Vagina (tissue), 2 donors: ENCODE measurements around the gene TTC39C.

Experiments used
- POLR2A ChIP-seq, 2 donors: fragments of 450-650 bp; IDR thresholded peaks; one replicate each; pipeline ENCODE4 v1.6.1; 2017; ENCODE audit warnings: antibody characterized with exemption in 2 of 2, mild to moderate bottlenecking in 2 of 2, moderate library complexity in 2 of 2
- POLR2AphosphoS5 ChIP-seq, 2 donors: sonication (generic); formaldehyde crosslinking; IDR thresholded peaks; one replicate each; pipeline ENCODE4 v1.9.0; 2017; ENCODE audit warnings: antibody characterized with exemption in 2 of 2, mild to moderate bottlenecking in 2 of 2, low read depth in 1 of 2; ENCODE audit not compliant: insufficient read depth in 1 of 2
- TF ChIP-seq, protein P1 (sequence below), 3 experiments: fragments of 450-650 bp in 2 of 3; fragments of 200-600 bp in 1 of 3; sonication (generic) in 1 of 3; IDR thresholded peaks; one replicate each; pipeline ENCODE4 v1.5.1; 2017 to 2019; ENCODE audit warnings: antibody characterized with exemption in 3 of 3, mild to moderate bottlenecking in 2 of 3, moderate library complexity in 2 of 3

DNA sequence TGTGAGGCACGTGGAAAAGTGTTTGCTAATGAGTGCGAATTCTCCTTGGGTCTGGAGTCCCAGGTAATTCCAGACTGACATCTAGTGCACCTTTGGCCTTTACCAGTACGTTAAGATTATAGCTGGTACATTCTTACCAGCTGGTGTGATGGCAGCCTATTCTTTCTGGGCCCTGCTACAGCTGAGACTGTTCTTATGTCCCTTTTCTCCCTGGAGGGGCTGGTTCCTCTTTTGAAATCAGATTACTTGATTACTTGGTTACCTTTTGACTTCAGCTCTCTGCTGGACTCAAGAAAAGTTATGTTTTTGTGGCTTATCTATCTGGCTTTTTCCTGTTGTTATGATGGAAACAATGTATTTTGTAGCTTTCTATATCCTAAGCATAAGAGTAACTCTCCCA is 138.8 kb downstream of the TTC39C start:
- TF ChIP-seq, protein P1, sequence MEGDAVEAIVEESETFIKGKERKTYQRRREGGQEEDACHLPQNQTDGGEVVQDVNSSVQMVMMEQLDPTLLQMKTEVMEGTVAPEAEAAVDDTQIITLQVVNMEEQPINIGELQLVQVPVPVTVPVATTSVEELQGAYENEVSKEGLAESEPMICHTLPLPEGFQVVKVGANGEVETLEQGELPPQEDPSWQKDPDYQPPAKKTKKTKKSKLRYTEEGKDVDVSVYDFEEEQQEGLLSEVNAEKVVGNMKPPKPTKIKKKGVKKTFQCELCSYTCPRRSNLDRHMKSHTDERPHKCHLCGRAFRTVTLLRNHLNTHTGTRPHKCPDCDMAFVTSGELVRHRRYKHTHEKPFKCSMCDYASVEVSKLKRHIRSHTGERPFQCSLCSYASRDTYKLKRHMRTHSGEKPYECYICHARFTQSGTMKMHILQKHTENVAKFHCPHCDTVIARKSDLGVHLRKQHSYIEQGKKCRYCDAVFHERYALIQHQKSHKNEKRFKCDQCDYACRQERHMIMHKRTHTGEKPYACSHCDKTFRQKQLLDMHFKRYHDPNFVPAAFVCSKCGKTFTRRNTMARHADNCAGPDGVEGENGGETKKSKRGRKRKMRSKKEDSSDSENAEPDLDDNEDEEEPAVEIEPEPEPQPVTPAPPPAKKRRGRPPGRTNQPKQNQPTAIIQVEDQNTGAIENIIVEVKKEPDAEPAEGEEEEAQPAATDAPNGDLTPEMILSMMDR (IDR thresholded peaks at IDR 0.05) = no peak
- TF ChIP-seq POLR2AphosphoS5 (IDR thresholded peaks at IDR 0.05; ENCODE audit: insufficient read depth in 1 of 2, low read depth in 1 of 2) (no peak), POLR2A (IDR thresholded peaks at IDR 0.05) (no peak)
